ENCODE data around the gene PSMC3IP.

PSMC3IP gene

DNA sequence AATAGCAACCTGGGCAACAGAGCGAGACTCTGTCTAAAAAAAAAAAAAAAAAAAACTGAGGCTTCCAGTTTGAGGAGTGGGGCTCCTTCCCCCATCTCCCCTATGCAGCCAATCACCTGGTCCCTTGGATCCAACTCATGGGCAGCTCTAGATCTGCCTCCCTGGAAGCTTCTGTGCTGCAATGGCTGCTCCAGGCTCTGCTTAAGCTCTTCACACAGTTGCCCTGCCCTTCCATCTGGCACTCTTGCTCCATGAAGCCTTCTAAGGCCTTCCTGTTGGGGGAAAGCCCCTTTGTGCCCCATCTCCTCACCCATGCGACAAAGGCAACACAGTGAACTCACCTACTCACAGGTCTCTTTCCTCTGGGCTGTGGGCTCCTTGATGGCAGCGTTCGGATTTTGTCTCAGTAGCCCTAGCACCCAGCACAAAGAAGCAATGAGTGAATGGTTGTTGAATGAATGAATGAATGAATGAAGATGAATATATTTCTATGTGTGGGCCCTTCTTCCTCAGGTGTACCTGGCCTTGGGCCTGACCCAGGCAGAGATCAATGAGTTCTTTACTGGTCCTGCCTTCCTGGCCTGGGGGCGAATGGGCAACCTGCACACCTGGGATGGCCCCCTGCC is 39.6 kb downstream of the PSMC3IP start:
- no peak for DNase-seq (ENCODE audit: low spot score)

DNA sequence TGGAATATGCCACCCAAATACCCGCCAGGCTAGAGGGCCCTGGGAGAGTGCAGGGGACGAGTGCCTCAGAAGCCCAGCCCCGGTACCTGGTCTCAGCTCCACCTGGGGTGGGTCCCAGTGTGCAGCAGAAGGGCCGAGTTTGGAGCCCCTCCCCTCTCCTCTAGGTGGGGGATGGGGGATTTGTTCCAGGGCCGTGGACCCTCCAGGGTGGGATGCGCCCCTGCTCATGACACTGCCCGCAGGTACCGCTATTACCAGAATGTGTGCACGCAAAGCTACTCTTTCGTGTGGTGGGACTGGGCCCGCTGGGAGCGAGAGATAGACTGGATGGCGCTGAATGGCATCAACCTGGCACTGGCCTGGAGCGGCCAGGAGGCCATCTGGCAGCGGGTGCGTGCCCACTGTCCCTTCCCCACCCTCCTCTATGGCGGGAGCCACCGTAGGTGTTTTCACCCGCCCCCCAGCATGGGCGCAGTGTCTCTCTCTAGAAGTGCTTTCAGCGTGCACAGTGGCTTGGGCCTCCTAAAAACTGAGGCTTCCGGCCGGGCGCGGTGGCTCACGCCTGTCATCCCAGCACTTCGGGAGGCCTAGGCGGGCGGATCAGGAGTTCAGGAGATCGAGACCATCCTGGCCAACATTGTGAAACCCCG is 40.2 kb downstream of the PSMC3IP start:
- no peak for DNase-seq (ENCODE audit: low spot score)

- DNase-seq (ENCODE audit: low spot score): peak; percentile 78
Observed at GRCh38 chr17:42536372-42537155, 41.0 kb downstream of the PSMC3IP start.

- peak; percentile 88 for DNase-seq (ENCODE audit: low spot score)
Observed at GRCh38 chr17:42536048-42536371, 41.5 kb downstream of the PSMC3IP start, which contains the start of gene NAGLU. NAGLU (plus strand) TSS chr17:42536241; CDS start chr17:42536273, 32 bp downstream.

GRCh38 chr17:42535155-42536047 is 42.1 kb downstream of the PSMC3IP start:
- DNase-seq (ENCODE audit: low spot score): no peak

- peak; percentile 47 for DNase-seq (ENCODE audit: low spot score)
Observed at GRCh38 chr17:42531455-42532354, 45.8 kb downstream of the PSMC3IP start.

DNA sequence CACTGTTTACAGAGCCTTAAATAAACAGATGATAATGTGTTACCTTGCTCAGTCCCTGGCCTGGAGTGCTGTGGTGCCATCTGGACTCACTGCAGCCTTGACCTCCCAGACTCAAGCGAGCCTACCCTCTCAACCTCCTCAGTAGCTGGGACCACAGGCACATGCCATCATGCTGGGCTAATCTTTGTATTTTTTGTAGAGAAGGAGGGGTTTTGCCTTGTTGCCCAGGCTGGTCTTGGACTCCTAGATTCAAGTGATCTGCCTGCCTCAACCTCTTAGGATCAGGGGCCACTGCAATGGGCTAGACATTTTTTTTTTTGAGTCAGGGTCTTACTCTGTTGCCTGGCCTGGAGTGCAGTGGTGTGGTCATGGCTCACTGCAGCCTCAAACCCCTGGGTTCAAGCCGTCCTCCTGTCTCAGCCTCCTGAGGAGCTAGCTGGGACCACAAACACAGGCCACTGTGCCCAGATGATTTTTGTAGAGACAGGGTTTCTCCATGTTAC is 46.5 kb downstream of the PSMC3IP start:
- DNase-seq (ENCODE audit: low spot score): no peak

DNA sequence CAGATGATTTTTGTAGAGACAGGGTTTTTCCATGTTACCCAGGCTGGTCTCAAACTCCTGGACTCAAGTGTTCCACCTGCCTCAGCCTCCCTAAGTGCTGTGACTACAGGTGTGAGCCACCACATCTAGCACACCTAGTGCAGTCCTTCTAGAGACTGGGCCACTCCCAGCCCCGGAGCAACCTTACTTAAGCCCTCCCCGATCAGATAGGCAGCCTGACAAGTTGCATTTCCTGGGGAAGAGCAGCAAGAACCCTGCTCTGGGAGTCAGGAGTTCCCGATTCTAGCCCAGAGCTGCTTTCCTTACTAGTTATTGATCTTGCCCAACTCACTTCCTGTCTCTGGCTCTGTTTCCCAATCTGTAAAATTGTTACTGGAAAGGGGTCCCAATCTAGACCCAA is 48.5 kb downstream of the PSMC3IP start:
- DNase-seq (ENCODE audit: low spot score): no peak

DNA sequence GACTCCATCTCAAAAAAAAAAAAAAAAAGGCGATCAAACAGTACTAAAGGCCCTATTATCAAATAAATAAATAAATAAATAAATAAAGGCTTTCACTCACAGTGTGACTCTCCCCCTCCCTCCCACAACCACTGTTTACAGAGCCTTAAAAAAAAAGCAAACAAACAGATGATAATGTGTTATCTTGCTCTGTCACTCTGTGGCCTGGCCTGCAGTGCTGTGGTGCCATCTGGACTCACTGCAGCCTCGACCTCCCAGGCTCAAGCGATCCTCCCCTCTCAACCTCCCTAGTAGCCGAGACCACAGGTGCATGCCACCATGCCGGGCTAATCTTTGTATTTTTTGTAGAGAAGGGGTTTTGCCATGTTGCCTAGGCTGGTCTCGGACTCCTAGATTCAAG is 49.6 kb downstream of the PSMC3IP start:
- DNase-seq (ENCODE audit: low spot score): no peak

DNA sequence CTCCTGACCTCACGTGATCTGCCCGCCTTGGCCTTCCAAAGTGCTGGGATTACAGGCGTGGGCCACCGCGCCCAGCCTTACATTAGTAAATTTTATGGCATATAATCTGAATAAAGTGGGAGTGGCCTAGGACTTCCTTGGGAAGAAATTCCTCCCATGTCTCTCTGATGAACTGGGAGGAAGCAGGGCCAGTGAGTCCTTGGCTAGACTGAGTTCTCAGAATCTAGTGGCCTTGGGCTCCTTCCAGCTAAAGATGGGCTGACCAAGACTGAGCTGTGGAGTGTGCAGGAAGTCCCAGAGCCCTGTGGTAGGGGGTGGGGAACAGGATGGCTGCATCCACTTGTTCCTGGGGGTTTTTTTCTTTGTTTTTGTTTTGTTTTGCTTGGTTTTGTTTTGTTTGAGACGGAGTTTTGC is 51.5 kb downstream of the PSMC3IP start:
- no peak for DNase-seq (ENCODE audit: low spot score)

DNA sequence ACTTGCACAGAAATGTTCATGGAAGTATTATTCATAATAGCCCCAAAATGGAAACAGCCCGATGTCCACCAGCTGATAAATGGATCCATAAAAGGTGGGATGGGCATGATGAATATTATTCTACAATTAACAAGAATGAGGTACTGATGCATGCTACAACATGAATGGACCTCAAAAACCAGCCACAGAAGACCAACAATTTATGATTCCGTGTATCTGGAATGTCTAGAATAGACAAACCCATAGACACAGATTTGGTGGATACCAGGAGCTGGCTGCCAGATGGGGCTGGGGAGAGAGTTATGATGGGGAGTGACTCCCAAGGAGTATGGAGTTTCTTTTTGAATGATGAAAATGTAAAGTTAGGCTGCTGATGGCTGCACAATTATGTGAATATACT is 52.3 kb downstream of the PSMC3IP start:
- no peak for DNase-seq (ENCODE audit: low spot score)

- no peak for DNase-seq (ENCODE audit: low spot score)
Observed at GRCh38 chr17:42522798-42523278, 54.7 kb downstream of the PSMC3IP start.

Data from hematopoietic multipotent progenitor cell treated with erythropoietin and hydrocortisone succinate and interleukin-3 and kit ligand, for 17 days (in vitro differentiated cells).